PC-3 (cell line): ENCODE measurements around the gene FBRS. TPM values are rescaled to one million over a fixed set of nuclear protein-coding genes. Genes with fewer than 3 reads are reported as not detected.

Experiments
- ATAC-seq: fragments of 200-7000 bp; cut with Tn5 transposase; 2 replicates; pipeline ENCODE4 v1.9.1; 2020; ENCODE audit warnings: mild to moderate bottlenecking, moderate library complexity
- BruUV-seq: library from RNA; stranded (reverse); fragments of 400-500 nt; replicated peaks from 2 replicates; lab custom pipeline; 2021; lab: Mats Ljungman, UMichigan
- CTCF ChIA-PET: fragments of 300-600 bp; sonication (Branson Sonifier 250); formaldehyde crosslinking; loops from one replicate; lab custom pipeline; 2022; ENCODE audit warnings: antibody characterized with exemption; lab: Charles Lee
- POLR2A ChIA-PET: fragments of 300-600 bp; sonication (Branson Sonifier 250); formaldehyde crosslinking; loops from one replicate; lab custom pipeline; 2022; ENCODE audit warnings: antibody characterized with exemption; ENCODE audit not compliant: unreplicated experiment; lab: Charles Lee
- DNase-seq: peaks from one replicate; pipeline ENCODE4 v3.0.0-alpha.2; 2015
- H2AFZ ChIP-seq: fragments of 300-600 bp; sonication (generic); 2 replicates; pipeline ENCODE4 v1.6.0; 2016; ENCODE audit warnings: antibody characterized with exemption, low read length
- H3F3A ChIP-seq: fragments of 300-600 bp; sonication (generic); one replicate; pipeline ENCODE4 v1.6.0; 2017; ENCODE audit warnings: antibody characterized with exemption, low read length, control low read depth, mild to moderate bottlenecking; ENCODE audit not compliant: unreplicated experiment
- H3K27ac ChIP-seq: fragments of 300-600 bp; sonication (generic); 2 replicates; pipeline ENCODE4 v1.5.1; 2016; ENCODE audit warnings: mild to moderate bottlenecking, low read length
- H3K27me3 ChIP-seq: fragments of 300-600 bp; sonication (generic); 2 replicates; pipeline ENCODE4 v1.6.1; 2016; ENCODE audit warnings: low read length, mixed read lengths
- H3K36me3 ChIP-seq: fragments of 300-600 bp; sonication (generic); 2 replicates; pipeline ENCODE4 v1.6.1; 2016; ENCODE audit warnings: low read depth, mixed run types, low read length, mixed read lengths
- H3K4me1 ChIP-seq: fragments of 300-600 bp; sonication (generic); 2 replicates; pipeline ENCODE4 v1.5.1; 2016; ENCODE audit warnings: low read length; ENCODE audit not compliant: insufficient read depth
- H3K4me2 ChIP-seq: fragments of 300-600 bp; sonication (generic); 2 replicates; pipeline ENCODE4 v1.6.0; 2016; ENCODE audit warnings: low read length
- H3K4me3 ChIP-seq: fragments of 300-600 bp; sonication (generic); 2 replicates; pipeline ENCODE4 v1.5.1; 2016; ENCODE audit warnings: mild to moderate bottlenecking, low read length, mixed read lengths
- H3K79me2 ChIP-seq: fragments of 300-600 bp; sonication (generic); 2 replicates; pipeline ENCODE4 v1.6.1; 2017; ENCODE audit warnings: low read length, mixed read lengths
- H3K9ac ChIP-seq: fragments of 300-600 bp; sonication (generic); 2 replicates; pipeline ENCODE4 v1.6.0; 2016; ENCODE audit warnings: mild to moderate bottlenecking, low read length
- H3K9me2 ChIP-seq: fragments of 300-600 bp; sonication (generic); replicated peaks from 2 replicates; pipeline ENCODE4 v1.6.1; 2016; ENCODE audit warnings: mixed run types, low read length, mixed read lengths
- H3K9me3 ChIP-seq: fragments of 300-600 bp; sonication (generic); 2 replicates; pipeline ENCODE4 v1.6.1; 2016; ENCODE audit warnings: low read length, mixed read lengths
- H4K20me1 ChIP-seq: fragments of 300-600 bp; sonication (generic); 2 replicates; pipeline ENCODE4 v1.6.1; 2016; ENCODE audit warnings: low read length, mixed read lengths
- CTCF ChIP-seq: fragments of 300-600 bp; sonication (generic); conservative IDR thresholded peaks from 2 replicates; pipeline ENCODE4 v1.5.1; 2017; ENCODE audit warnings: antibody characterized with exemption, low read depth, mild to moderate bottlenecking, low read length
- EZH2 ChIP-seq: fragments of 300-600 bp; sonication (generic); IDR thresholded peaks from one replicate; pipeline ENCODE4 v1.6.1; 2017; ENCODE audit warnings: antibody characterized with exemption, mild to moderate bottlenecking, low read length; ENCODE audit not compliant: unreplicated experiment
- EZH2phosphoT487 ChIP-seq: fragments of 300-600 bp; sonication (generic); IDR thresholded peaks from 2 replicates; pipeline ENCODE4 v1.6.1; 2018; ENCODE audit warnings: mild to moderate bottlenecking, antibody characterized with exemption, low read length, borderline replicate concordance
- intact Hi-C: fragments of 100-400 bp; cut with micrococcal nuclease; formaldehyde crosslinking; loops from 2 replicates; pipeline ENCODE4 v1.9.0; 2023
- total RNA-seq: library from RNA; depleted of rRNA; stranded (reverse); fragments of >200 nt; gene quantifications from 2 replicates; pipeline ENCODE4 v1.2.3, GENCODE V29; 2014

FBRS gene
- total RNA-seq, 1 experiment from 2014 or later: 22.2 TPM

GRCh38 chr16:30688701-30689100 lies 30.5 kb downstream of the FBRS start:
- POLR2A ChIA-PET: no interaction called here

GRCh38 chr16:30691907-30692306 lies 33.7 kb downstream of the FBRS start:
- H3K9ac ChIP-seq: no peak overlapping the region
- intact Hi-C loops: no loop called here
- no peaks in the 10 kb centered on the region for H3K9me3 ChIP-seq
- no peak overlapping the region for H3K27ac ChIP-seq
- no peak overlapping the region for H3K4me2 ChIP-seq
- no peaks in the 10 kb centered on the region for H3K4me1 ChIP-seq
- ATAC-seq (no peak), DNase-seq (no peak)
- H3K27me3 ChIP-seq: no peaks in the 10 kb centered on the region
- H3F3A ChIP-seq: no peaks in the 10 kb centered on the region
- H2AFZ ChIP-seq: no peak overlapping the region
- TF ChIP-seq EZH2 (no peak), CTCF (no peak), EZH2phosphoT487 (no peak)
- no peaks in the 10 kb centered on the region for H3K79me2 ChIP-seq
- no peaks in the 10 kb centered on the region for H3K9me2 ChIP-seq
- CTCF ChIA-PET: no interaction called here
- no peaks in the 10 kb centered on the region for H3K36me3 ChIP-seq
- H3K4me3 ChIP-seq: no peak overlapping the region
- BruUV-seq: no TSS peak
- POLR2A ChIA-PET: no interaction called here
- H4K20me1 ChIP-seq: no peaks in the 10 kb centered on the region

More at GRCh38 chr16:30688701-30689100, 30.5 kb downstream of the FBRS start:
- H3K4me1 ChIP-seq: no peaks in the 10 kb centered on the region
- CTCF ChIA-PET: no interaction called here
- no TSS peak for BruUV-seq
- no peak for DNase-seq
- no peaks in the 10 kb centered on the region for H3K79me2 ChIP-seq
- no peak overlapping the region for H3K4me2 ChIP-seq
- H2AFZ ChIP-seq: no peak overlapping the region
- no peaks in the 10 kb centered on the region for H3K9me3 ChIP-seq
- intact Hi-C loops: no loop called here
- H3K27me3 ChIP-seq: no peaks in the 10 kb centered on the region
- H3K9ac ChIP-seq: no peak overlapping the region
- H3K9me2 ChIP-seq: no peaks in the 10 kb centered on the region
- no peaks in the 10 kb centered on the region for H3K36me3 ChIP-seq
- no peak for TF ChIP-seq EZH2
- no peak for TF ChIP-seq CTCF
- TF ChIP-seq EZH2phosphoT487: no peak
- H3K4me3 ChIP-seq: no peak overlapping the region
- no peaks in the 10 kb centered on the region for H4K20me1 ChIP-seq
- H3K27ac ChIP-seq: no peak overlapping the region
- no peak for ATAC-seq
- no peaks in the 10 kb centered on the region for H3F3A ChIP-seq

- intact Hi-C loops: no loop called here
- H3K27me3 ChIP-seq: no peaks in the 10 kb centered on the region
- no TSS peak for BruUV-seq
- ATAC-seq: no peak
- no peak overlapping the region for H3K27ac ChIP-seq
- no peaks in the 10 kb centered on the region for H3F3A ChIP-seq
- H3K36me3 ChIP-seq: no peaks in the 10 kb centered on the region
- H3K4me2 ChIP-seq: no peak overlapping the region
- peaks cover 5% of the 10 kb centered on the region for H3K4me1 ChIP-seq
- H2AFZ ChIP-seq: no peak overlapping the region
- no peaks in the 10 kb centered on the region for H3K9me3 ChIP-seq
- ChIA-PET POLR2A (no interaction called here), CTCF (no interaction called here)
- H3K9me2 ChIP-seq: no peaks in the 10 kb centered on the region
- no peak overlapping the region for H3K4me3 ChIP-seq
- no peak overlapping the region for H3K9ac ChIP-seq
- H4K20me1 ChIP-seq: no peaks in the 10 kb centered on the region
- no peak for DNase-seq
- no peak for TF ChIP-seq CTCF
- no peak for TF ChIP-seq EZH2phosphoT487
- no peak for TF ChIP-seq EZH2
- H3K79me2 ChIP-seq: no peaks in the 10 kb centered on the region
Measured at GRCh38 chr16:30692396-30693064, 34.3 kb downstream of the FBRS start.
